OCI-LY3 (cell line): ENCODE data around the gene GPALPP1.

ENCODE experiments used
- CTCF ChIP-seq: fragments of 200-600, 300-600 bp; sonication (generic); IDR thresholded peaks from 2 replicates; pipeline ENCODE4 v1.5.1; 2014; ENCODE audit warnings: antibody characterized with exemption, low read length, low read depth
- EZH2phosphoT487 ChIP-seq: fragments of 200-600 bp; shearing (Covaris generic); IDR thresholded peaks from 2 replicates; pipeline ENCODE4 v1.6.1; 2018; ENCODE audit warnings: antibody characterized with exemption, mixed run types, low read depth

GRCh38 chr13:45064889-45065288, 75.6 kb downstream of the GPALPP1 start:
- TF ChIP-seq CTCF (no peak), EZH2phosphoT487 (no peak)
